GM19351 (cell line): Measurements from ENCODE around the gene BBS12.

Experiments
- ATAC-seq: cut with Tn5 transposase; IDR thresholded peaks from one replicate; pipeline ENCODE4 v1.9.1; 2021; ENCODE audit warnings: mild to moderate bottlenecking, moderate library complexity; ENCODE audit not compliant: unreplicated experiment

The BBS12 gene

DNA sequence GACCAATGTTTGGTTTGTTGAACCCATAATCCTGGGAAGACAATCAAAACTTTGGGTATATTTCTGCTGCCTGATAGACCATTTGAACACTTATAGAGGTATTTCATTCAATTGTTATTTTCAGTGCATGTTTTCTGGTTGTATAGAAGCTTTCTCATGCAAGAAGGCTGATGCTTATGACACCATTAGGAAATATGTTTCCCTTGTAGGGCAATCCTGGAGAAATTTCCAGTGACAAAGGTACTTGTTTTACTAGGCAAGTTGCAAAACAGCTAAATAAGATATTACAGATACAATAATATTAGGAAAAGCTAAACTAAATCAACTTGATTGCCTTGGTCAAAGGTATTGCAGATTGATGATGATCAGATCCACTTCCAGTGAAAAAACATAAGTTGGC lies 61.3 kb downstream of the BBS12 start:
- no peak for ATAC-seq
